ENCODE data around the gene LSM14B.
A peak's percentile ranks its signal among the peaks of the same experiment; 100 is the strongest.
"Not testable (repeated sequence)": the region's sequence is repeated elsewhere in the genome, so short reads cannot be mapped to it uniquely, and the experiment has no call there.

Gene LSM14B

GRCh38 chr20:62121776-62122653, at the start of gene LSM14B:
Gene LSM14B (plus strand): TSS chr20:62122475. CDS start chr20:62122667, 192 bp downstream.
- DNase-seq (ENCODE audit: low read depth in 3 of 3, low spot score in 1 of 3) = peak; percentile 96 to 97 (median 96)

GRCh38 chr20:62073323-62073722, 49.0 kb upstream of the LSM14B start:
- no peak for DNase-seq (ENCODE audit: low read depth in 3 of 3, low spot score in 1 of 3)

GRCh38 chr20:62079166-62079565, 43.1 kb upstream of the LSM14B start:
- no peak for DNase-seq (ENCODE audit: low read depth in 3 of 3, low spot score in 1 of 3)

- no peak for DNase-seq (ENCODE audit: low read depth in 3 of 3, low spot score in 1 of 3)
These were observed 41.9 kb upstream of the LSM14B start for GRCh38 chr20:62080249-62080990.

- DNase-seq (ENCODE audit: low read depth in 3 of 3, low spot score in 1 of 3) = no peak
These were observed 39.0 kb upstream of the LSM14B start for GRCh38 chr20:62083312-62083711.

GRCh38 chr20:62084224-62084623, 38.1 kb upstream of the LSM14B start:
- not testable (repeated sequence) for DNase-seq (ENCODE audit: low read depth in 3 of 3, low spot score in 1 of 3)

- DNase-seq (ENCODE audit: low read depth in 3 of 3, low spot score in 1 of 3) = no peak
These were observed 37.1 kb upstream of the LSM14B start for GRCh38 chr20:62085206-62085605.

- DNase-seq (ENCODE audit: low read depth in 3 of 3, low spot score in 1 of 3) = no peak
These were observed 35.0 kb upstream of the LSM14B start for GRCh38 chr20:62087227-62087626.

GRCh38 chr20:62087632-62088031, 34.6 kb upstream of the LSM14B start:
- DNase-seq (ENCODE audit: low read depth in 3 of 3, low spot score in 1 of 3) = no peak

GRCh38 chr20:62088258-62089127, 33.8 kb upstream of the LSM14B start:
- DNase-seq (ENCODE audit: low read depth in 3 of 3, low spot score in 1 of 3) = no peak

- no peak for DNase-seq (ENCODE audit: low read depth in 3 of 3, low spot score in 1 of 3)
These were observed 32.9 kb upstream of the LSM14B start for GRCh38 chr20:62089393-62089792.

- no peak for DNase-seq (ENCODE audit: low read depth in 3 of 3, low spot score in 1 of 3)
These were observed 25.6 kb upstream of the LSM14B start for GRCh38 chr20:62096421-62097380.

GRCh38 chr20:62097881-62098407, 24.3 kb upstream of the LSM14B start:
- no peak for DNase-seq (ENCODE audit: low read depth in 3 of 3, low spot score in 1 of 3)

GRCh38 chr20:62101078-62101477, 21.2 kb upstream of the LSM14B start:
- no peak for DNase-seq (ENCODE audit: low read depth in 3 of 3, low spot score in 1 of 3)

- DNase-seq (ENCODE audit: low read depth in 3 of 3, low spot score in 1 of 3) = no peak
These were observed 18.6 kb upstream of the LSM14B start for GRCh38 chr20:62103508-62104233.

GRCh38 chr20:62104234-62104789, 18.0 kb upstream of the LSM14B start:
- no peak for DNase-seq (ENCODE audit: low read depth in 3 of 3, low spot score in 1 of 3)

GRCh38 chr20:62104791-62105345, 17.4 kb upstream of the LSM14B start:
- DNase-seq (ENCODE audit: low read depth in 3 of 3, low spot score in 1 of 3) = no peak

GRCh38 chr20:62105592-62105991, 16.7 kb upstream of the LSM14B start:
- no peak for DNase-seq (ENCODE audit: low read depth in 3 of 3, low spot score in 1 of 3)

GRCh38 chr20:62111148-62111547, 11.1 kb upstream of the LSM14B start:
- DNase-seq (ENCODE audit: low read depth in 3 of 3, low spot score in 1 of 3) = no peak
